Stimulated activated CD4-positive, alpha-beta T cell treated with anti-CD3 and anti-CD28 coated beads, Interleukin-15, amount 100 ng/mL, for 1 hour (primary cell): ENCODE data around the gene DACH1.

Experiments used
- DNase-seq, 2 donors: peaks; one replicate each; pipeline ENCODE4 v3.0.0-alpha.2; 2020; ENCODE audit warnings: low read depth in 1 of 2, low spot score in 1 of 2

DACH1 gene

DNA sequence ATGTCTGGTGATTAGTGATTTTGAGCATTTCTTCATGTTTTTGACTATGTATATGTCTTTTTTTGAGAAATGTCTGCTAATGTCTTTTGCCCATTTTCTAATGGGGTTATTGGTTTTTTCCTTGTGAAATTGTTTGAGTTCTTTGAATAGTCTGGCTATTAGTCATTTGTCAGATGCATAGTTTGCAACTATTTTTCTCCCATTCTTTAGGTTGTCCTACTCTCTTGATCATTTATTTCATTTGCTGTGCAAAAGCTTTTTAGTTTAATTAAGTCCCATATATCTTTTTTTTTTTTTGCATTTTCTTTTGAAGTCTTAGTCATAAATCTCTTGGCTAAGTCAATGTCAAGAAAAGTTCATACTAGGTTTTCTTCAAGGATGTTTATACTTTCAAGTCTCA, 449.8 kb downstream of the DACH1 start:
- no peak for DNase-seq

DNA sequence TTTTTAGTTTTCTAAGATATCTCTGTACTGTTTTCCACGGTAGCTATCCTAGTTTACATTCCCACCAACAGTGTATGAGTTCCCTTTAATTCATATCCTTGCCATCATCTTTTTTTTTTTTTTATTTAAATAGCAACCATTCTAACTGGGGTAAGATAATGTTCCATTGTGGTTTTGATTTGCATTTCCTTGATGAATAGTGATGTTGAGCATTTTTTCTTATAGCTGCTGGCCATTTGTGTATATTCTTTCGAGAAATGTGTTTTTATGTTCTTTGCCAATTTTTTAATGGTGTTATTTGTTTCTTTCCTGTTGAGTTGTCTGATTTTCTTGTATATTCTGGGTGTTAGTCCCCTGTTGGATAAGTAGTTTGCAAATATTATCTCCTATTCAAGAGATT, 454.8 kb downstream of the DACH1 start:
- no peak for DNase-seq

DNA sequence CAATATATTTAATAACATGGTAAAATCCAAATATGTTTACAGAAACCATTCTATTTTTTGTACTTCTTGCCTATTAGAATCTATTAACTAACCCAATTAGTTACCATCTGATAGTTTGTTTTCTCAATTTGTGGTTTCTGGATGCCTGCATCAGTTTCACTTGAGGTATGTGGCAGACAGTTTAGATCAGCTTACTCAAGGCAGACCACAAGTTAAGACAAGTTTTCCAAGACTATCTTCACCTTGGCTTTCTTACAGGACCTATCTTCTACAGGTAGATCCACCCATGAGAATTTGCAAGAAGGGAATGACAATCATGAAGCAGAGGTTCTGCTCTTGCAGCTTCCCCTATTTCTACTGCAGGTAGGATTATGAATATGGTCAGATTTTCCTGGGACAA, 458.6 kb downstream of the DACH1 start:
- no peak for DNase-seq

DNA sequence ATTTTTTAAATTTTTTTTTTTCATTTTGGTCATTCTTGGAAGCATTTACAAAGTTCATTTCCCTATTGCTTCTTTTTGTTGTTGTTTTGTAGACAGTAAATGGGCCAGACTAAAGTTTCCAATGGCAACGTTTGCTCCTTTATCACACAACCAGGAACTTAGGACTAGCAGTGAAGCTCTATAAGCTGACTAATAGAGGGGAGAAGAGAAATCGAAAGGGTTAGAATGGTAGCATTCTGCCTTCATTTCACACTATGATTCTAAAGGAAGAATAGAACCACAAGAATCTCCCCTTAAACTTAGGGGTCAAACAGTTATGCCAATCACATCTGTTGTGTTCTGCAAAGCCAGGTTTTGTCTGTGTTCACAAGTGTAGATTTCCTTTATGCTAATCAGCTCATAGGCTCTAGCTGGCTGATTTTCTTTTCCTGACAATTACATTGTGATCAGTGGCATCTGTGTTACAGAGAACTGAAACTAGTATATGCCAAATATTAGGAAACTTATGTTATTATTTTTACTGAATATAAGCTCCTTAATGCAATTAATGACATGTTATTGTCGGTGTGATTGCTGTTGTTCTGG, 467.3 kb downstream of the DACH1 start:
- DNase-seq: no peak

DNA sequence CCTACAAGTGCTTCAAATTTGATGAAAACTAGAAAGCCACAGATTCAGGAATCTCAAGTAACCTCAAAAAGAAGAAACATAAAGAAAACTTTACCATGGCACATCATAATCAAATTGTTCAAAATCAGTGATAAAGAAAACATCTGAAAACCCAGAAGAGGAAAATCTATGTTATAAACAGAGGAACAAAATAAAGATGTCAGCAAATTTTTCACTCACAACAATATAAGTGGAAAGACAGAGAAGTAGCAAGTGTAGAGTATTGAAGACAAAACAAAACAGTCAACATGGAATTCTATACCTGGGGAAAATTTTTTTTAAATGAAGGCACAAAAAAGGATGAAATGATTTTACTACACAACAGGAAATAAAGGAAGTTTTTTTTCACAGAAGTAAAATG, 470.9 kb downstream of the DACH1 start:
- DNase-seq: no peak

DNA sequence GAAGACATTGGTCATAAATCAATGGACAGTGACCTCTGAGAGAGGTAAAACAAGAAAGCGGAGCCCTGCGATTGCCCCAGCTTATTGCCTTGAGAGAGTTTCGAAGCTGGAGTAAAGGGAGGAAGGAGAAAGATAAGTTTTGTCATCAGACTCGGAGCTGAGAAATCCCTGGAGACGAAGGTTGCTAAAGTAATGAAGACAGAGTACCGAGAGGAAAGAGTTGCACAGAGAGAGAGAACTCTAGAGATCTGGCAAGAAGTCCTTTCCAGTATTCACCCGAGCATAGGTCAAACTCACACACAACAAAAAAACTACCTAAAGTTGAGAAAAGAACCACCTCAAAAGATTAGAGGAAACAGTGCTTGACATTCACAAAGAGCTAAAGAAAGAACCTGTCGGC, 472.0 kb downstream of the DACH1 start:
- no peak for DNase-seq

DNA sequence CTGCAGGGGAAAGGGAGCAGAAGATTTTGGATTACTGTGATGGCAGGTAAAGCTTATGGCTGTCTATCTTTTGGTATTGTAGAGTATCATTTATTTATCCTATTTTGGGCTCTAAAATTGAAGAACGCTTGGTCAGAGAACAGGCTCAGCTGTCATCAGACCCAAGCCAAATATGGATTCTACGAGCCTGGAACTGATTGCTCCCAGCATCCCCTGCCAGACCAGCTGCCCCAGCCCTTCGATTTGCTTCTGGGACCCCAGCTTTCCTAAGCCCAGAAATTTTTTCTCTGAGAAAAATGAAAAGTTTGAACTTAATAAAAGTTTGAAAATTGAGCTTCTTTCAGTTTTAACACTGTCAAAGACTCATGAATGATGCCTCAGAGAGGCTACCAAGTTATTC, 472.8 kb downstream of the DACH1 start:
- no peak for DNase-seq
